GM12801 (cell line): ENCODE data around the gene NLGN4X.

Experiments
- CTCF ChIP-seq: IDR thresholded peaks from one replicate; pipeline ENCODE4 v1.5.1; 2011; ENCODE audit warnings: control low read depth; ENCODE audit not compliant: insufficient read length; ENCODE audit errors: extremely low read depth

The NLGN4X gene

GRCh38 chrX:6187256-6187655 lies 41.4 kb downstream of the NLGN4X start:
- TF ChIP-seq CTCF = no peak

- no peak for TF ChIP-seq CTCF
Observed at GRCh38 chrX:6184900-6185515, 43.7 kb downstream of the NLGN4X start.

GRCh38 chrX:6175914-6176313 lies 52.8 kb downstream of the NLGN4X start:
- no peak for TF ChIP-seq CTCF

GRCh38 chrX:6170424-6170823 lies 58.2 kb downstream of the NLGN4X start:
- no peak for TF ChIP-seq CTCF

GRCh38 chrX:6169407-6169806 lies 59.3 kb downstream of the NLGN4X start:
- no peak for TF ChIP-seq CTCF

- TF ChIP-seq CTCF = no peak
Observed at GRCh38 chrX:6163721-6164120, 64.9 kb downstream of the NLGN4X start.

GRCh38 chrX:6159468-6159867 lies 69.2 kb downstream of the NLGN4X start:
- TF ChIP-seq CTCF = no peak
